GM12878 (cell line): ENCODE measurements around the gene CARD19. TPM values are rescaled to one million over a fixed set of nuclear protein-coding genes. Genes with fewer than 3 reads are reported as not detected.
A peak's percentile ranks its signal among the peaks of the same experiment; 100 is the strongest.

Source experiments
- ATAC-seq: fragments of 200-7000 bp; cut with Tn5 transposase; 3 replicates; pipeline ENCODE4 v1.9.1; 2020; ENCODE audit warnings: mild to moderate bottlenecking, moderate library complexity
- BruUV-seq: library from RNA; stranded (reverse); fragments of 400-500 nt; replicated peaks from 2 replicates; lab custom pipeline; 2021; lab: Mats Ljungman, UMichigan
- CTCF ChIA-PET: fragments of 300-600 bp; sonication (Branson Sonifier 250); formaldehyde crosslinking; extraction: SDS; loops from one replicate; lab custom pipeline; 2021; ENCODE audit warnings: inconsistent platforms; lab: Yijun Ruan, JAX
- POLR2A ChIA-PET: fragments of 350-600 bp; formaldehyde crosslinking; extraction: SDS; loops from one replicate; lab custom pipeline; 2021; ENCODE audit warnings: inconsistent platforms; lab: Charles Lee
- RAD21 ChIA-PET: fragments of 300-600 bp; sonication (Branson Sonifier 250); formaldehyde crosslinking; loops from one replicate; lab custom pipeline; 2023; ENCODE audit warnings: antibody characterized with exemption; ENCODE audit not compliant: unreplicated experiment; lab: Charles Lee
- SMC1A ChIA-PET: fragments of 300-600 bp; sonication (Branson Sonifier 250); formaldehyde crosslinking; loops from one replicate; lab custom pipeline; 2023; ENCODE audit not compliant: unreplicated experiment, uncharacterized antibody; lab: Charles Lee
- DNase-seq: peaks from one replicate; pipeline ENCODE4 v3.0.0-alpha.2; 2011; ENCODE audit warnings: low read depth, low spot score
- FAIRE-seq: peaks from 3 replicates; lab custom pipeline; 2011; peaks lifted over from hg19 to GRCh38; lab: Jason Lieb, UNC
- H2AFZ ChIP-seq: 2 replicates; pipeline ENCODE4 v1.6.0; 2011; ENCODE audit warnings: low read depth, low read length, control low read depth; ENCODE audit not compliant: control insufficient read depth
- H3K27ac ChIP-seq: 2 replicates; pipeline ENCODE4 v1.5.1; 2011; ENCODE audit warnings: control low read depth; ENCODE audit not compliant: control insufficient read depth, insufficient read depth
- H3K27me3 ChIP-seq, 2 experiments: replicated peaks in 1 of 2; 2 replicates each; pipeline versions ENCODE4 v1.6.0 to v1.6.1; 2011; ENCODE audit warnings: low read length in 1 of 2; ENCODE audit not compliant: control insufficient read depth in 2 of 2, insufficient read depth in 2 of 2
- H3K36me3 ChIP-seq, 2 experiments: 2 replicates each; pipeline ENCODE4 v1.5.1; 2011; ENCODE audit warnings: low read length in 1 of 2; ENCODE audit not compliant: control insufficient read depth in 2 of 2, insufficient read depth in 2 of 2
- H3K4me1 ChIP-seq: 2 replicates; pipeline ENCODE4 v1.6.1; 2011; ENCODE audit warnings: mild to moderate bottlenecking, low read length, moderate library complexity, mixed read lengths; ENCODE audit not compliant: control insufficient read depth, insufficient read depth
- H3K4me2 ChIP-seq: 2 replicates; pipeline ENCODE4 v1.6.0; 2011; ENCODE audit warnings: control low read depth; ENCODE audit not compliant: control insufficient read depth, insufficient read depth
- H3K4me3 ChIP-seq: fragments of 200-600 bp; sonication (generic); 2 replicates; pipeline ENCODE4 v1.5.1; 2016
- H3K79me2 ChIP-seq: 2 replicates; pipeline ENCODE4 v1.6.0; 2011; ENCODE audit warnings: low read length; ENCODE audit not compliant: control insufficient read depth, insufficient read depth
- H3K9ac ChIP-seq: 2 replicates; pipeline ENCODE4 v1.8.0; 2011; ENCODE audit warnings: low read length, control low read depth, mixed read lengths; ENCODE audit not compliant: control insufficient read depth, insufficient read depth
- H3K9me3 ChIP-seq: replicated peaks from 3 replicates; pipeline ENCODE4 v1.5.1; 2011; ENCODE audit warnings: mild to moderate bottlenecking, low read length; ENCODE audit not compliant: control insufficient read depth, insufficient read depth
- H4K20me1 ChIP-seq: 2 replicates; pipeline ENCODE4 v1.6.0; 2011; ENCODE audit not compliant: control insufficient read depth, insufficient read depth
- CUX1 ChIP-seq: IDR thresholded peaks from 2 replicates; pipeline ENCODE4 v1.6.1; 2012; ENCODE audit warnings: improper control_type of control experiment, low read depth, low read length; ENCODE audit not compliant: insufficient replicate concordance
- IKZF2 ChIP-seq, 2 experiments: fragments of 450-650 bp; IDR thresholded peaks; 2 replicates each; pipeline ENCODE4 v1.6.1; 2017; ENCODE audit warnings: mild to moderate bottlenecking in 2 of 2, moderate library complexity in 2 of 2
- NR2F1 ChIP-seq: fragments of 450-650 bp; conservative IDR thresholded peaks from 2 replicates; pipeline ENCODE4 v1.6.1; 2017; ENCODE audit warnings: mild to moderate bottlenecking
- RELB ChIP-seq: fragments of 450-650 bp; IDR thresholded peaks from 2 replicates; pipeline ENCODE4 v1.6.1; 2017; ENCODE audit warnings: low read depth, mild to moderate bottlenecking, moderate library complexity
- RUNX3 ChIP-seq: IDR thresholded peaks from 2 replicates; pipeline ENCODE4 v1.6.1; 2012; ENCODE audit warnings: low read length, inconsistent platforms
- SKIL ChIP-seq: fragments of 450-650 bp; IDR thresholded peaks from 2 replicates; pipeline ENCODE4 v1.6.1; 2017; ENCODE audit warnings: mild to moderate bottlenecking, low read depth, inconsistent platforms; ENCODE audit not compliant: poor library complexity, severe bottlenecking
- ZBTB33 ChIP-seq: fragments of 450-650 bp; IDR thresholded peaks from 2 replicates; pipeline ENCODE4 v1.6.1; 2017; ENCODE audit warnings: mild to moderate bottlenecking
- ZSCAN29 ChIP-seq: fragments of 450-650 bp; IDR thresholded peaks from 2 replicates; pipeline ENCODE4 v1.6.1; 2017; ENCODE audit warnings: mild to moderate bottlenecking, moderate library complexity
- WGBS: methylation state at CpG from one replicate; pipeline ENCODE4 v1.1.6; 2016; ENCODE audit warnings: low lambda C conversion rate; ENCODE audit not compliant: insufficient replicate concordance, insufficient coverage; ENCODE audit errors: missing lambda C conversion rate; 5-methylcytosine and 5-hydroxymethylcytosine counted together
- in situ Hi-C: fragments of 300-500 bp; cut with MboI; formaldehyde crosslinking; loops from 9 replicates; pipeline ENCODE4 v1.14.3; 2018; ENCODE audit warnings: mixed read lengths
- intact Hi-C: fragments of 100-400 bp; cut with micrococcal nuclease; formaldehyde crosslinking; loops from one replicate; pipeline ENCODE4 v1.14.2; 2022; ENCODE audit not compliant: unreplicated experiment
- polyA plus RNA-seq, 11 experiments: library from polyadenylated mRNA; depleted of rRNA in 4 of 11; unstranded in 6 of 11; stranded (reverse) in 5 of 11; fragments of >200 nt; fragmentation: Nextera tagmentation in 4 of 11; fragmentation: Illumina TruSeq in 1 of 11; extraction: Ambion mirVana in 4 of 11; extraction: Trizol in 1 of 11; gene quantifications; 1 replicate in 1 of 11; 2 replicates in 10 of 11; pipeline versions ENCODE4 v1.2.1 to v1.2.3, GENCODE V29; 2011 to 2016; ENCODE audit warnings: inconsistent platforms in 2 of 11, missing spikeins in 2 of 11, low read depth in 1 of 11
- total RNA-seq, 4 experiments: library from RNA; depleted of rRNA in 3 of 4; stranded (reverse); fragments of >200 nt in 3 of 4; fragmentation: Illumina TruSeq in 1 of 4; extraction: Trizol in 1 of 4; gene quantifications; 2 replicates each; pipeline versions ENCODE4 v1.2.1 to v1.2.3, GENCODE V29; 2013 to 2021

Gene CARD19
- total and polyA plus RNA-seq, 10 of the 15 experiments (the other 5 are each of a cell fraction or from before 2014, with no cell fraction given): 0.61 to 41.6 (median 19.9) TPM

GRCh38 chr9:93134740-93135444 is 38.9 kb downstream of the CARD19 start:
- no peak for DNase-seq
- Histone ChIP-seq H3K4me2 (peak overlapping the region; percentile 95), H3K36me3 (no peaks in the 10 kb centered on the region), H3K79me2 (peaks cover 12% of the 10 kb centered on the region), H3K9ac (peak overlapping the region; percentile 72; the same call in 1 of the 2 replicates), H2AFZ (peak overlapping the region; percentile 81), H3K4me3 (no peak overlapping the region; the same call in 1 of the 2 replicates), H3K4me1 (peaks cover 28% of the 10 kb centered on the region), H4K20me1 (no peaks in the 10 kb centered on the region), H3K27ac (peak overlapping the region; percentile 60; the same call in 1 of the 2 replicates), H3K9me3 (no peaks in the 10 kb centered on the region), H3K27me3 (no peaks in the 10 kb centered on the region; a peak in 1 of 4 replicates)
- intact Hi-C loops (no loop called here), in situ Hi-C loops (no loop called here)
- TSS peak; percentile 37 for BruUV-seq
- ATAC-seq: peak; percentile 26
- ChIA-PET CTCF (interaction anchor here (1.0 to 1.6 kb wide), 3 partner anchors 19 to 26 kb away, joined by 3 to 6 read pairs (median 5); no protein-coding TSS in a partner anchor), RAD21 (interaction anchor here (1.3 to 1.6 kb wide), 3 partner anchors 26 to 132 kb away, joined by 5 to 8 read pairs (median 6); no protein-coding TSS in a partner anchor), SMC1A (interaction anchor here (0.8 to 1.4 kb wide), 2 partner anchors 26 to 181 kb away, joined by 3 to 4 read pairs; no protein-coding TSS in a partner anchor), POLR2A (interaction anchor here (0.6 to 1.8 kb wide), 6 partner anchors 36 to 319 kb away, joined by 3 to 8 read pairs (median 5); partner anchors contain the start of gene CARD19)
- 66% methylated on average over 14 of the region's 14 CpGs for WGBS
- no peak for FAIRE-seq
- TF ChIP-seq RELB (peak; percentile 69; the same call in 1 of the 2 replicates), SKIL (peak; percentile 10), IKZF2 (IDR thresholded peaks at IDR 0.05) (peak; percentile 91 to 94), RUNX3 (no peak), NR2F1 (peak; percentile 95), ZSCAN29 (no peak), ZBTB33 (no peak), CUX1 (no peak)
